ENCODE results near the gene SAMD4B.
"Not testable (repeated sequence)": the region's sequence is repeated elsewhere in the genome, so short reads cannot be mapped to it uniquely, and the experiment has no call there.

- not testable (repeated sequence) for TF ChIP-seq POLR2AphosphoS5 (IDR thresholded peaks at IDR 0.05); CTCF (IDR thresholded peaks at IDR 0.05 in 8 of 11, conservative IDR thresholded peaks at IDR 0.05 in 3 of 11)
Observed at GRCh38 chr19:39332738-39333137, 9.5 kb upstream of the SAMD4B start.
